SK-N-SH (cell line): ENCODE results near the gene NFKB1. TPM values are rescaled to one million over a fixed set of nuclear protein-coding genes. Genes with fewer than 3 reads are reported as not detected.

Source experiments
- CTCF ChIA-PET: fragments of 300-600, 350-600 bp; formaldehyde crosslinking; extraction: SDS; loops from one replicate; lab custom pipeline; 2021; lab: Yijun Ruan, JAX
- POLR2A ChIA-PET: fragments of 350-600 bp; sonication (Branson Sonifier 250); formaldehyde crosslinking; extraction: SDS; loops from one replicate; lab custom pipeline; 2020; ENCODE audit warnings: antibody characterized with exemption, inconsistent platforms; lab: Yijun Ruan, JAX
- DNase-seq: peaks from one replicate; pipeline ENCODE4 v3.0.0; 2012
- H2AFZ ChIP-seq: fragments of 200-600 bp; sonication (generic); 2 replicates; pipeline ENCODE4 v1.8.1; 2016; ENCODE audit warnings: antibody characterized with exemption, mild to moderate bottlenecking, low read depth
- H3F3A ChIP-seq: fragments of 200-600 bp; sonication (generic); replicated peaks from 2 replicates; pipeline ENCODE3; 2016; ENCODE audit warnings: antibody characterized with exemption, mild to moderate bottlenecking; ENCODE audit not compliant: insufficient read depth
- H3K27ac ChIP-seq, 2 experiments: fragments of 200-500 bp in 1 of 2; fragments of 200-600 bp in 1 of 2; sonication (Bioruptor generic) in 1 of 2; sonication (generic), shearing (Covaris generic) in 1 of 2; 2 replicates each; pipeline versions ENCODE4 v1.5.1 to v1.6.1; 2014 to 2016; ENCODE audit warnings: low read depth in 2 of 2, inconsistent platforms in 1 of 2, low read length in 1 of 2, mild to moderate bottlenecking in 1 of 2, mixed read lengths in 1 of 2
- H3K27me3 ChIP-seq: fragments of 200-600 bp; sonication (generic), shearing (Covaris generic); 2 replicates; pipeline ENCODE4 v1.6.1; 2016; ENCODE audit warnings: mixed run types; ENCODE audit not compliant: insufficient read depth
- H3K36me3 ChIP-seq, 2 experiments: fragments of 200-500 bp in 1 of 2; fragments of 200-600 bp in 1 of 2; sonication (Bioruptor generic) in 1 of 2; sonication (generic) in 1 of 2; replicated peaks in 1 of 2; 2 replicates each; pipeline versions ENCODE3 to v1.5.1; 2014 to 2016; ENCODE audit warnings: low read length in 1 of 2, mild to moderate bottlenecking in 1 of 2; ENCODE audit not compliant: insufficient read depth in 2 of 2, control insufficient read depth in 1 of 2
- H3K4me1 ChIP-seq, 2 experiments: fragments of 200-500 bp in 1 of 2; fragments of 200-600 bp in 1 of 2; sonication (Bioruptor generic) in 1 of 2; sonication (generic), shearing (Covaris generic) in 1 of 2; 2 replicates each; pipeline versions ENCODE4 v1.5.1 to v1.6.1; 2014 to 2016; ENCODE audit warnings: low read depth in 1 of 2, low read length in 1 of 2, mixed run types in 1 of 2; ENCODE audit not compliant: insufficient read depth in 2 of 2, control insufficient read depth in 1 of 2
- H3K4me2 ChIP-seq: fragments of 200-600 bp; sonication (generic), shearing (Covaris generic); 2 replicates; pipeline ENCODE4 v1.6.1; 2017; ENCODE audit warnings: mixed run types
- H3K4me3 ChIP-seq, 2 experiments: fragments of 200-500 bp in 1 of 2; fragments of 200-600 bp in 1 of 2; sonication (Bioruptor generic) in 1 of 2; sonication (generic), shearing (Covaris generic) in 1 of 2; 2 replicates each; pipeline versions ENCODE4 v1.5.1 to v1.8.1; 2014 to 2016; ENCODE audit warnings: low read depth in 2 of 2, inconsistent platforms in 1 of 2, low read length in 1 of 2, mild to moderate bottlenecking in 1 of 2, mixed read lengths in 1 of 2, moderate library complexity in 1 of 2
- H3K79me2 ChIP-seq: fragments of 200-600 bp; sonication (generic); 2 replicates; pipeline ENCODE4 v1.8.1; 2017; ENCODE audit warnings: mild to moderate bottlenecking; ENCODE audit not compliant: insufficient read depth
- H3K9ac ChIP-seq: fragments of 200-600 bp; sonication (generic); 2 replicates; pipeline ENCODE4 v1.6.1; 2017; ENCODE audit warnings: mixed run types
- H3K9me2 ChIP-seq: fragments of 200-600 bp; sonication (generic); 2 replicates; pipeline ENCODE4 v1.6.1; 2017; ENCODE audit warnings: mixed run types
- H3K9me3 ChIP-seq: fragments of 200-600 bp; sonication (generic); 2 replicates; pipeline ENCODE4 v1.6.1; 2017; ENCODE audit warnings: mixed run types, mild to moderate bottlenecking, moderate library complexity
- H4K20me1 ChIP-seq: fragments of 200-600 bp; sonication (generic); 2 replicates; pipeline ENCODE4 v1.6.1; 2017; ENCODE audit warnings: mild to moderate bottlenecking, mixed run types; ENCODE audit not compliant: insufficient read depth
- CTCF ChIP-seq: fragments of 200-600 bp; sonication (generic); IDR thresholded peaks from 2 replicates; pipeline ENCODE4 v1.6.1; 2017; ENCODE audit warnings: antibody characterized with exemption, mild to moderate bottlenecking, moderate library complexity
- ELF1 ChIP-seq: IDR thresholded peaks from 2 replicates; pipeline ENCODE4 v1.4.0; 2012
- FOSL2 ChIP-seq: IDR thresholded peaks from 2 replicates; pipeline ENCODE4 v1.4.0; 2012; ENCODE audit warnings: low read depth, mild to moderate bottlenecking, moderate library complexity, borderline replicate concordance
- FOXJ3 ChIP-seq: sonication (generic); formaldehyde crosslinking; IDR thresholded peaks from 2 replicates; pipeline ENCODE4 v1.5.1; 2020; ENCODE audit warnings: mild to moderate bottlenecking, missing genetic modification reagents
- MXI1 ChIP-seq: IDR thresholded peaks from 2 replicates; pipeline ENCODE4 v1.6.1; 2012; ENCODE audit warnings: mild to moderate bottlenecking, low read depth, low read length, improper control_type of control experiment
- NFIC ChIP-seq: IDR thresholded peaks from 2 replicates; pipeline ENCODE4 v1.4.0; 2012; ENCODE audit warnings: borderline replicate concordance
- SIN3A ChIP-seq: IDR thresholded peaks from 2 replicates; pipeline ENCODE4 v1.6.1; 2012; ENCODE audit warnings: low read depth, mild to moderate bottlenecking, low read length, moderate library complexity, borderline replicate concordance
- SMC3 ChIP-seq: IDR thresholded peaks from 2 replicates; pipeline ENCODE4 v1.6.1; 2012; ENCODE audit warnings: low read depth, low read length, improper control_type of control experiment
- TAF1 ChIP-seq: IDR thresholded peaks from 2 replicates; pipeline ENCODE4 v1.6.1; 2012; ENCODE audit warnings: low read depth, mild to moderate bottlenecking, low read length, moderate library complexity, borderline replicate concordance
- TCF12 ChIP-seq: IDR thresholded peaks from 2 replicates; pipeline ENCODE4 v1.4.0; 2012
- USF1 ChIP-seq: IDR thresholded peaks from 2 replicates; pipeline ENCODE4 v1.4.0; 2012; ENCODE audit warnings: low read depth, borderline replicate concordance
- YY1 ChIP-seq: IDR thresholded peaks from 2 replicates; pipeline ENCODE4 v1.4.0; 2012; ENCODE audit warnings: low read depth, mild to moderate bottlenecking
- WGBS: methylation state at CpG from one replicate; pipeline ENCODE4 v1.1.6; 2017; ENCODE audit warnings: low lambda C conversion rate; 5-methylcytosine and 5-hydroxymethylcytosine counted together
- polyA plus RNA-seq, 3 experiments: library from polyadenylated mRNA; depleted of rRNA; stranded (reverse); fragments of >200 nt; gene quantifications; 2 replicates each; pipeline ENCODE4 v1.2.3, GENCODE V29; 2012
- TF ChIP-seq, protein P1 (sequence below): IDR thresholded peaks from 2 replicates; pipeline ENCODE4 v1.6.1; 2012; ENCODE audit warnings: mild to moderate bottlenecking, low read depth, low read length, moderate library complexity

Gene NFKB1
- polyA plus RNA-seq, 1 of the 3 experiments (the other 2 are of a cell fraction): 14.1 TPM

DNA sequence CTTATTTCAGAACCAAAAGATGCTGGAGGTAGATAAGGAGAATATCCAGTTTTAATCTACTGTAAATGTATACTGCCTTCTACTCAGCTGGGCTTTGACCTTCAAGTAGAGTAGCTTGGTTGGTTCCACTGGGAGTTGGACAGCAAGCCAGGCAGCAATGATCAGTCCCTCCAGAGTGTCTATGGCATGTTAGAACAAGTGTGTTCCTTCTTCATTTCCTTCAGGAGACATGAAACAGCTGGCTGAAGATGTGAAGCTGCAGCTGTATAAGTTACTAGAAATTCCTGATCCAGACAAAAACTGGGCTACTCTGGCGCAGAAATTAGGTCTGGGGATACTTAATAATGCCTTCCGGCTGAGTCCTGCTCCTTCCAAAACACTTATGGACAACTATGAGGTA lies 111.1 kb downstream of the NFKB1 start:
- Histone ChIP-seq H4K20me1 (no peaks in the 10 kb centered on the region), H3K27me3 (no peaks in the 10 kb centered on the region), H3K4me3 (no peak overlapping the region), H3K9me2 (no peaks in the 10 kb centered on the region), H3K79me2 (no peaks in the 10 kb centered on the region), H3K9me3 (no peaks in the 10 kb centered on the region), H2AFZ (no peak overlapping the region), H3K4me2 (no peak overlapping the region), H3K27ac (no peak overlapping the region), H3F3A (no peaks in the 10 kb centered on the region), H3K9ac (no peak overlapping the region), H3K4me1 (peaks cover 0 to 8% of the 10 kb centered on the region in 2 experiments; a peak in 2 of 4 replicates), H3K36me3 (peaks cover 24 to 84% of the 10 kb centered on the region in 2 experiments)
- CTCF ChIA-PET: interaction anchor here (0.9 kb wide), 1 partner anchor 486 kb away, joined by 3 read pairs; no protein-coding TSS in a partner anchor
- WGBS: 95% methylated on average over 2 of the region's 2 CpGs
- no peak for DNase-seq
- TF ChIP-seq TCF12 (no peak), YY1 (no peak), USF1 (no peak), SMC3 (no peak), CTCF (no peak)
- TF ChIP-seq, all 33 proteins: peak for 0
- POLR2A ChIA-PET: no interaction called here

GRCh38 chr4:102612824-102613366 lies 111.7 kb downstream of the NFKB1 start:
- Histone ChIP-seq H3F3A (no peaks in the 10 kb centered on the region), H2AFZ (no peak overlapping the region), H3K4me1 (peaks cover 0 to 8% of the 10 kb centered on the region in 2 experiments; a peak in 2 of 4 replicates), H3K4me3 (no peak overlapping the region), H3K9me3 (no peaks in the 10 kb centered on the region), H3K9ac (no peak overlapping the region), H3K9me2 (no peaks in the 10 kb centered on the region), H3K79me2 (no peaks in the 10 kb centered on the region)
- ChIA-PET POLR2A (no interaction called here), CTCF (no interaction called here)
- DNase-seq: no peak
- no peak for TF ChIP-seq MXI1
- TF ChIP-seq FOSL2: no peak
- TF ChIP-seq TAF1: no peak
- TF ChIP-seq FOXJ3 (CRISPR knock-in tag): no peak
- TF ChIP-seq, protein P1, sequence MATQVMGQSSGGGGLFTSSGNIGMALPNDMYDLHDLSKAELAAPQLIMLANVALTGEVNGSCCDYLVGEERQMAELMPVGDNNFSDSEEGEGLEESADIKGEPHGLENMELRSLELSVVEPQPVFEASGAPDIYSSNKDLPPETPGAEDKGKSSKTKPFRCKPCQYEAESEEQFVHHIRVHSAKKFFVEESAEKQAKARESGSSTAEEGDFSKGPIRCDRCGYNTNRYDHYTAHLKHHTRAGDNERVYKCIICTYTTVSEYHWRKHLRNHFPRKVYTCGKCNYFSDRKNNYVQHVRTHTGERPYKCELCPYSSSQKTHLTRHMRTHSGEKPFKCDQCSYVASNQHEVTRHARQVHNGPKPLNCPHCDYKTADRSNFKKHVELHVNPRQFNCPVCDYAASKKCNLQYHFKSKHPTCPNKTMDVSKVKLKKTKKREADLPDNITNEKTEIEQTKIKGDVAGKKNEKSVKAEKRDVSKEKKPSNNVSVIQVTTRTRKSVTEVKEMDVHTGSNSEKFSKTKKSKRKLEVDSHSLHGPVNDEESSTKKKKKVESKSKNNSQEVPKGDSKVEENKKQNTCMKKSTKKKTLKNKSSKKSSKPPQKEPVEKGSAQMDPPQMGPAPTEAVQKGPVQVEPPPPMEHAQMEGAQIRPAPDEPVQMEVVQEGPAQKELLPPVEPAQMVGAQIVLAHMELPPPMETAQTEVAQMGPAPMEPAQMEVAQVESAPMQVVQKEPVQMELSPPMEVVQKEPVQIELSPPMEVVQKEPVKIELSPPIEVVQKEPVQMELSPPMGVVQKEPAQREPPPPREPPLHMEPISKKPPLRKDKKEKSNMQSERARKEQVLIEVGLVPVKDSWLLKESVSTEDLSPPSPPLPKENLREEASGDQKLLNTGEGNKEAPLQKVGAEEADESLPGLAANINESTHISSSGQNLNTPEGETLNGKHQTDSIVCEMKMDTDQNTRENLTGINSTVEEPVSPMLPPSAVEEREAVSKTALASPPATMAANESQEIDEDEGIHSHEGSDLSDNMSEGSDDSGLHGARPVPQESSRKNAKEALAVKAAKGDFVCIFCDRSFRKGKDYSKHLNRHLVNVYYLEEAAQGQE: no peak
- TF ChIP-seq ELF1: no peak
- no peak for TF ChIP-seq NFIC
- TF ChIP-seq SIN3A: no peak
- TF ChIP-seq, all 33 proteins: peak for 0
- WGBS: 94% methylated on average over 11 of the region's 11 CpGs
- Histone ChIP-seq H3K27ac (no peak overlapping the region), H4K20me1 (no peaks in the 10 kb centered on the region), H3K27me3 (no peaks in the 10 kb centered on the region), H3K4me2 (no peak overlapping the region), H3K36me3 (peaks cover 19 to 80% of the 10 kb centered on the region in 2 experiments)
